Fibroblast of skin of right biceps (primary cell): ENCODE results near the gene VPS11.
"Not testable (repeated sequence)": the region's sequence is repeated elsewhere in the genome, so short reads cannot be mapped to it uniquely, and the experiment has no call there.

Experiments used
- DNase-seq: peaks from one replicate; pipeline ENCODE4 v3.0.0-alpha.2; 2013

Gene VPS11

DNA sequence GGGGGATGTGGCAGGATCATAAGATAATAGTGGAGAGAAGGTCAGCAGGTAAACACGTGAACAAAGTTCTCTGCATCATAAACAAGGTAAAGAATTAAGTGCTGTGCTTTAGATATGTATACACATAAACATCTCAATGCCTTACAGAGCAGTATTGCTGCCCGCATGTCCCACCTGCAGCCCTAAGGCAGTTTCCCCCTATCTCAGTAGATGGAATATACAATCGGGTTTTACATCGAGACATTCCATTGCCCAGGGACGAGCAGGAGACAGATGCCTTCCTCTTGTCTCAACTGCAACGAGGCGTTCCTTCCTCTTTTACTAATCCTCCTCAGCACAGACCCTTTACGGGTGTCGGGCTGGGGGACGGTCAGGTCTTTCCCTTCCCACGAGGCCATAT is 28.1 kb upstream of the VPS11 start:
- DNase-seq: not testable (repeated sequence)

DNA sequence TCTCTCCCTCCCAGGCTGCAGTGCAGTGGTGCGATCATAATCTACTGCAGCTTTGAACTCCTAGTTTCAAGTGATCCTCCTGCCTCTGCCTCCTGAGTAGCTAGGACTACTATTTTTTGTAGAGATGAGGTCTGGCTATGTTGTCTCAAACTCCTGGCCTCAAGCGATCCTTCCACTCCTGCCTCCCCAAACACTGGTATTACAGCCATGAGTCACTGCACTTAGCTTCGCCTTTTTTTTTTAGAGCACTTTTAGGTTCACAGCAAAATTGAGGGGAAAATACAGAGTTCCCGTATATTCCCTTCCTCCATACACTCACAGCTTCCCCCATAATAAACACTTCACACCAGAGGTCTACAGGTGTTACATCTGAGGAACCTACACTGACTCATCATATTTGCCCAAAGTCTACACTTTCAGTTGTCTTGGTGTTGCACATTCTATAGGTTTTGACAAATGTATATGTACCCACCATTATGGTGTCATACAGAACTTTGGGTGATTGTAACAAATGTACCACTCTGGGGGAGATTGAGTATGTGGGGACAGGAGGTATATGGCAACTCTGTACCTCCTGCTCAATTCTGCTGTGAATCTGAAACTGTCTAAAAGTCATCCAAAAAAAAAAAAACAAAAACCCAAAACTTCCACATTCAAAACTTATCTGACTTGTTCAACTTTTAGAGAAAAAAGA is 25.6 kb upstream of the VPS11 start:
- no peak for DNase-seq

DNA sequence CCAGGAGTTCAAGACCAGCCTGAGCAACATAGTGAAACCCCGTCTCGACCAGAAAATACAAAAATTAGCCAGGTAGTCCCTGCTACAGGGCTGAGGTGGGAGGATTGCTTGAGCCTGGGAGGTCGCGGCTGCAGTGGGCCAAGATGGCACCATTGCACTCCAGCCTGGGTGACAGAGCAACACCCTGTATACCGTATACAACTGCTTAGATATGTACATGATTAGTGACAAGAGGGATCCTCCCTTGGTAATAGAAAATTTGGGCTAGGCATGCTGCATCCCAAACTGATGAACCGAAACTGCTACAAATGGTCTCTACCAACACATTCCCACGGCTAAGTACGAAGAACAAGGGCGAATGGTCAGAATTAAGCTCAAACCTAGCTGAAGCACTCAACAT is 24.7 kb upstream of the VPS11 start:
- DNase-seq: no peak

DNA sequence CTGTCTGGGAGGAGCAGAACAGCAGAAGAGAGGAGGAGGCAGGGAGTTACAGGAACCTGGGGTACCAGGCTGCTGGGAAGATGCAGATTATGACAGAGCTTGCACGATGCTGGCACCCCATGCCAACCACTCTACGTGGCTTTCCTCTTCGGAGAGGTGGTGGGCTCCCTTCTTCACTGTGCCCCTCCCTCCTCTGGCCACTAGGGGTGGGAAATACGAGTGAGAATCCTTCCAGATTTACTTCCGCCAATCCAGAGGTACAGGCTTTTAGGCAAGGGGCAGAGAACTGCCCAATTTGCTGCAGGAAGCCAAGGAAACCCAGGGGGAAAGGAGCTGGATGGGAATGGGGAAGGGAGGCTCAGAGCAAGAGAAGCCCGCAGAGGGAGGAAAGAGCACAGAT is 22.9 kb upstream of the VPS11 start:
- DNase-seq: no peak

DNA sequence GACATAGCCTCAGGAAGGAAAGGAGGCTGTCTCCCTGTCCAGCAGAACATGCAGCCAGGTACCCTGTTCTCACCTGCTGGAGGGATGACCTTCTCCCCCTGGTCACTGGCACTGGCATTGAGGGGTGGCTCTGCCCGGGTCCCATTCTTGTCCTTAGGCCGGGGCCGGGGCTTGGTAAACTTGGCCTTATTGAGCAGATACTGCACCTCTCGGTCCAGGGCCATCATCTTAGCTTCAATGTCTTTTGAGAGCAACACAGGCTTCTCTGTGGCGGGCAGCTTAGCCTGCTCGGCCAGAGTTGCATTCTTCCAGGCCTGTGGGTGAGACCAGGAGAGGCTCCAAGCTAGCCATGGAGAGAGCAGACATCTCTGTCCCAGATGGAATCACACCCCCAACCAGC is 21.1 kb upstream of the VPS11 start:
- DNase-seq: no peak

DNA sequence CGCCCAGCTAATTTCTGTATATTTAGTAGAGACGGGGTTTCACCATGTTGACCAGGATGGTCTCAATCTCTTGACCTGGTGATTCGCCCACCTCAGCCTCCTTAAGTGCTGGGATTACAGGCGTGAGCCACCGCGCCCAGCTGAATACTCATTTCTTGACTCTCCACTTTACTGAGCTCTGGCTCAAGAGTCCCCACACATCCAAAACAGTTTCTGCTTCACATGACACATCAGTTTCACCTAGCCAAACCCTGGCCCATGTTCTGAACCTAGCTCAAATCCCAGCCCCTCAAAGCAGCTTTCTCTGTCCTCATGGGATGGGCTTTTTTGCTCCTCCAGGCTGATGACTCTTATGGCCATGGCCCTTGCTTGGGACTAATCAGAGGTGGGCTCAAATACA is 20.4 kb upstream of the VPS11 start:
- no peak for DNase-seq

DNA sequence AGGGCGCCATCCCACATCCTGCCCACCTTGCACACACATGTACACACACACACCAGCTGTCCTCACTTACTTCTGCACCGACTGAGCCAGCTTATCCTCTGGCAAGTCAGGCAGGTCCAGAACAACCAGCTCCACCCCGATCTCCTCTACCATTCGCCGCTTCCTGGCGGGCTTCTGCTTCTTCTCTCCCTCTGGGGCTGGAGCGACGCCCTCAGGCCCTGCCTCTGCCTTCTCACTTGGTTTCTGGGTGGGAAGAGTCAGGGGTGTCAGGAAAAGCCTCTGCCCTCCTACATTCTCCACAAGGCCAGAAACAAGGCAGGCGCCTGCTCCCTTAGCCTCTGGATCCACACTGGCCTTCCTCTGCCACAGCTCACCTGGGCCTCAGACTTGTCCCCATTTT is 19.0 kb upstream of the VPS11 start:
- no peak for DNase-seq

DNA sequence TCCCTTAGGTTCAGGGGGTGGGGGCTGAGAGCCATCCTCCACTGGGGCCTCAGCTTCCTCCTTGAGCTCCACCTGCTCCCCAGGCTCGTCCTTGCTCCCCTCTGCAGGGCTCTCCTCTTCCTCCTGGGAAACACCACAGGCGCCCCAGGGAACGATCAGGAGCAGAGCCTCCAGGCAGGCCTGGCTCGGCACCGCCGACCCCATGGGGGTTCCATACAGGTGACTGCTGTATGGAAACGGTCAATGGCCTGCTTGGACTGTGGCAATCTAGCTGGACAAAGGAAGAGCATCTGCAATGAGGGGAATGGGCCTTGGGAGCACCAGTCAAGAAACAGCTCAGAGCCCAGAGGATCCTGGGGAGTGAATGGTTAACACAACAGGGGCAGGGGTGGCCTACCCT is 18.5 kb upstream of the VPS11 start:
- no peak for DNase-seq

DNA sequence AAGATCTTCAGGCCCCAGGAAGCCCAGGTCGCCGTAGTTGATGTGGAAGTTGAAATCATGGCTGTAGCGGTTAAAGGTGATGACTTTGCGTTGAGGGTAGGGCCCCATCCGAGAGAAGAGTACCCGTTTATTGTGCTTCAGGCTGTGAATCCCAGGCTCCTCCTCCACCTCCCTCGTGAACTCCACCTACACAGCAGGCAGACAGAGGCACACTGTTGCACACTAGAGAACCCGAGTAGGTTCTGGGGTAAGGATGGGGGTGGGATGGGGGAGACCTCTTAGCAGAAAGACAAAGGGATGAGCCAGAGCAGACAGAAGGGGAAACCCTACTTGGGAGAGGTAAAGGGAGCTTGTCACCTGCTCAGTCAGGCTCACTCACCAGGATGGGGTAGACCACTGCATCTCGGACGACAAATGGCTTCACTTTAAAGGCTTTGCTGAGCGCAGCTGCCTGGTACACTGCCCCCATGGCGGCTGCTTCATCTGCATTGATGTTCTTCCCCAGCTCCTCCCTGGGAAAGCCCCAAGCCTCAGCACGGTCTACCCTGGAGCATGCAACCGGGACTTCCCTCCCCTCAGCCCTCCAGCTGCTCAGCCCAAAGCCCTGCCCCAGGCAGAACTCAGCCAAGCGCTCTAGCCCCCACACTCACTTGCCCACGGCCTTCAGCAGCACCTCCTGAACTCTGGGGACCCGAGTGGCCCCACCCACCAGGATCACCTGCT is 16.0 kb upstream of the VPS11 start:
- no peak for DNase-seq

DNA sequence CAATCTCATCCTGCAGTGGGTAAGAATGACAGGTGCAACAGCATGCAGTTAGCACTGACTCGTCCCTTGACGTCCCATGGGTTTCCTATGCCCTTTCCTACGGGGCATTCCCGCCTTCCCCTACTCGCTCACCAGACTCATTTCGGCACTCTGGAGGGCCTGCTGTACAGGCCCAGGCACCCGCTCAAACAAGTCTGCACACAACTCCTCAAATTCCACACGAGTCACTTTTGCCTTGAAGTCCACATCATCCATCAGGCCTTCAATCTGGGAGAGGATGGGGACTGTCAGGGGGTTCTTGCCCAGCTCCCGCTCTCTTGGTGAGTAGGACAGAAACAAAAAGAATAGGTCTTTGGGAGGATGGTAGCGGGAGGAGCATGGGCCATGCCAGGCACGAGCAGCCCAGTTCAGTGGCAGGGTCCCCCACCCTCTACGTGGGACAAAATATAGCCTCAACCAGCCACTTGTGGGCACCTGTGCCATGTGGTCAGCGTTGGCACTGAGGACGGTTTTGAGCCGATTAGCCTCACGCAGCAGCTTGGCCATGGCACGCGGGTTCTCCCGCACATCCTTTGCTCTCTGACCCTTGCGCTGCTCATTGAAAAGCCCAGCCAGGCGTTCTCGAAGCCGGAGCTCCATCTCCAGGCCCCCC is 15.3 kb upstream of the VPS11 start:
- DNase-seq: no peak

DNA sequence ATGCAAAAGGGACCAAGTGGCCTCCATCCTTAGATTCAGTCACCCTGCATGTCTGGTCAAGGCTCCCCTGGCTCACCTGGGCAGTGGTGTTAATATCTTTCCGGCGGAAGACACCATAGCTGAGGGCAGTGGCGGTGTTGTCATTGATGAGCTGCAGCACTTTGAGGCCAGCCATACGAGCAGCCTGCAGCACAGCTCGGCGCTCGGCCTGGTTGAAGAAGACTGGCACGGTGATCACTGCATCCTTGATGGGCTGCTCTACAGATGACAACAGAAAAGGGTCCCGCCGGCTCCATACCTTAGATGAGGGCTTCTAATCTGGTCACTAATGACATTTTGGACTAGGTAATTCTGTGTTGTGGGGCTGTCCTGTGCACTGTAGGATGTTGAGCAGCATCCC is 13.2 kb upstream of the VPS11 start:
- DNase-seq: no peak

DNA sequence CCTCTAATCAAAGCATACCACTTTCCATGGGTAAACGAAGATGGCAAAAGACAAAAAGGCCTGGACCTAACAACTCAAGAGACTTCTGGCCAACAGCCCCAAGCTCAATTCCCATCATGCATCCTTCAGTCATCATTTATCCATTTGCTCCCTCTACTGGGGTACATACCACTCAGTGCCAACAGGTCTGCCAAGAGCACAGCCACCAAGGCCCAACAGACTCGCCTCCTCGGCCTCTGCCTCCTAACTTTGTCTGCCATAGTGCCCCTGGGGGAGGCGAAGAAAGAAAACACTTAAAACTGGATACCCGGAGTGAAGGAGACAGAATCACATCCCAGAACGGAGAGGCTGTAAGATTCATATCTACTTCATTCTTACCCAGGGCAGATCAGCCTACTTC is 11.7 kb upstream of the VPS11 start:
- DNase-seq: peak; percentile 36

DNA sequence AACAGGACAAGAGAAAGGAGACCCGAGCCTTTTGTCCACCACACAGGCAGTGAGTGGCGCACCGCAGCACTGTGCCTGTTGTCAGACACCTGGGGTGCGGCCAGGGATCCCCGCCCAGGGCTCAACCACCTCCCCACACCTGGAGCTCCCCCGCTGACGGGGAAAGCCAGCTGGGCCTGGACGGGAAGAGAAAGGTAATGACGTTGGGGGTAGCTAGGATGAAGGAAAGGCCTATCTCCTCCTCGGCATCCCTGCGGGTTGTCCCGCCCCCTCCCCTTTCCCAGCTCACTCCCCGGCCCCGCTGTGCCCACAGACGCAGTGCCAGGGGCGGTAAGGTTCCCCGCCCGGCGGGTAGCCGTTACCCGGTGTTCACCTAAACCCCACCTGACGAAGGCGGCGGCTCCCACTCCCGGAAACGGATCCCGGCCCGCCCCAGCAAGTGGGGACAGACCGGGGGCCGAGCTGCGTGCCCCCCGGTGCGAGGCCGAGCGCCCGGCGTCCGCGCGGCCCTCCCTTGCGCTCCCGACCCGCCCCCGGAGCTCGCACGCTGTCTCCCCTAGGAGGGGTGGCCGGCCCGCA is 11.1 kb upstream of the VPS11 start:
- DNase-seq: peak; percentile 8

DNA sequence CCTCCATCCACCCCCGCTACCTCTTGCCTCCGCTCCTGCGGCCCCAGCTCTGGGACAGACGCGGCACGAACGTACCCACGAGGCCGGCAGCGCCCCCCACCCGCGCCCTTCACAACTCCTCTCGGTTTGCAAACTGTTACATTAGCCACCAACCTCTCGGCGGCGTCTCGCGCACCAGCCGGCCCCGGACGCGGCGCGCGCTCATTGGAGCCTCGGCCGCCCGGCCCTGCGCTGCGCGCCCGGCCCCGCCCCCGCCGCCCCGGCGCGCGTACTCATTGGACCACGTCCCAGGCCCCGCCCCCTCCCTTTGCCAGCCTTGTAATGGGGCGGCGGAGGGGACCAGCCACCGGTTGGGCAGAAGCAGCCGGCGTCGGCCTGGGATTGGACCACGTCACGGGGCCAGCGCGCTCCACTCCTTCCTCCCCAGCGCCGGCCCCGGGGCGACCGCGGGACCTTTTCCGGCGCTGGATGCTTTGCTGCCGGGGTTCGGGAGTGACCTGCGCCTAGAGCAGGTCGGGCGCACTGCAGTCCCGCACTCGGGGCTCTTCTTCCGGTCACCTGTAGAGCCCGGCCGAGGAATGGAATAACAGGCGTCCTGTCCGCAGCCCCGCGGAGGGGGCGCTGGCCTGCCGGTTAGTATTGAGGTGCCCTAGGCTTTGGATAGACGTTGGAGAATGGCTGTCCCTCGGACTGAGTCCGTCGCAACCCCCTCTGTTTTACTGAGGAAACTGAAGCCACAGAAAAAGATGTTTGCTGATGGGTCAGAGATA is 10.4 kb upstream of the VPS11 start, which contains the start of gene HYOU1:
TSS of gene HYOU1 (minus strand) at position 206 of the 770 bp plus-strand sequence. CDS start 1,045 bp downstream, outside the sequence.
- DNase-seq: peak; percentile 97

DNA sequence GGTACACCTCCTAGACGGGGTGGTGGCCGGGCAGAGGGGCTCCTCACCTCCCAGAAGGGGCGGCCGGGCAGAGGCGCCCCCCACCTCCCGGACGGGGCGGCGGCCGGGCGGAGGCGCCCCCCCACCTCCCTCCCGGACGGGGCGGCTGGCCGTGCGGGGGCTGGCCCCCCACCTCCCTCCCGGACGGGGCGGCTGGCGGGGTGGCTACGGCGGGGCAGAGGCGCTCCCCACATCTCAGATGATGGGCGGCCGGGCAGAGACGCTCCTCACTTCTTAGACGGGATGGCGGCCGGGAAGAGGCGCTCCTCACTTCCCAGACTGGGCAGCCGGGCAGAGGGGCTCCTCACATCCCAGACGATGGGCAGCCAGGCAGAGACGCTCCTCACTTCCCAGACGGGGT is 8.5 kb upstream of the VPS11 start:
- DNase-seq: not testable (repeated sequence)

DNA sequence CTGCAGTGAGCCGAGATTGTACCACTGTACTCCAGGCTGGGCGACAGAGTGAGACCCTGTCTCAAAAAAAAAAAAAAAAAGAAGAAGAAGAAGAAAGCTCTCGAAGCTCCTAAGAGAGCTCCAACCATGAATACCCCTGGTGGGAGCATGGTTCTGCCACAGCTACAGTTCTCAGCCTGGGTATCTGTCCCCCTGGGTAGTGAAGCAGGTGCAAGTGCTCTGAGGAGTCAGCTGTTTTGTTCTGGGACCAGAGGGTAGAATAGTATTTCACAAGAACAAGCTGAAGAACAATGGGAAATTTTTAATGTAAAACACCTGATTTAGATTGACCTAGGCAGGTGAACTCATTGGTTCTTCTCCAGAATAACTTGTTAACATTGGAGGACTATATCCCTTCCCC is 6.4 kb upstream of the VPS11 start:
- DNase-seq: no peak

DNA sequence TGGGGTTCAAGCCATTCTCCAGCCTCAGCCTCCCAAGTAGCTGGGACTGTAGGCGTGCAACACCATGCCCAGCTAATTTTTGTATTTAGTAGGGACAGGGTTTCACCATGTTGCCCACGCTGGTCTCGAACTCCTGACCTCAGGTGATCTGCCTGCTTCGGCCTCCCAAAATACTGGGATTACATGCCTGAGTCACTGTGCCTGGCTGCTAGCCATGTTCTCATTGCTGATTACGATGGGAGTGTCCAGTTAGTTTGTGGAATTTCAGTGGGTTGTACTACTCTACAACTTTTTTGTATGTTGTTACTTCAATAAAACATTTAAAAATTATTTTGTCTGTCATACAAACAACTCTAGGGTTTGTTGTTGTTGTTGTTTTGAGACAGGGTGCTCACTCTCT is 4.8 kb upstream of the VPS11 start:
- peak; percentile 49 for DNase-seq

DNA sequence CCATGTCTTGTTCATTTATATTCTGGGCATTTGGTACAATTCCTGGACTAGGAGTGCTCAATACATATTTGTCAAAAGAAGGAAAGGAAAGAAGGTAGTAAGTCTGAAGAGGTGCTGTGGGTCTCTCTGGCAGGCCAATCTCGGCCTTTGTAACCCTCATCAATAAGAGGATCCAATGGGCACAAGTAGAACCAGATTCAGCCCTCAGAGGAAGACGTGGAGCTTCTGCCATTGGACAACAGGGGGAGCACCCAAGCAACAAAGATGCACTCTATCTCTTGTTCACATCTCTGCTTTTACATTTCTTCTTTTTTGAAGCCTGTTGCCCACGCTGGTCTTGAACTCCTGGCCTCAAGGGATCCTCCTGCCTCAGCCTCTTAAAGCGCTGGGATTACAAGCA is 2.2 kb upstream of the VPS11 start:
- peak; percentile 31 for DNase-seq

DNA sequence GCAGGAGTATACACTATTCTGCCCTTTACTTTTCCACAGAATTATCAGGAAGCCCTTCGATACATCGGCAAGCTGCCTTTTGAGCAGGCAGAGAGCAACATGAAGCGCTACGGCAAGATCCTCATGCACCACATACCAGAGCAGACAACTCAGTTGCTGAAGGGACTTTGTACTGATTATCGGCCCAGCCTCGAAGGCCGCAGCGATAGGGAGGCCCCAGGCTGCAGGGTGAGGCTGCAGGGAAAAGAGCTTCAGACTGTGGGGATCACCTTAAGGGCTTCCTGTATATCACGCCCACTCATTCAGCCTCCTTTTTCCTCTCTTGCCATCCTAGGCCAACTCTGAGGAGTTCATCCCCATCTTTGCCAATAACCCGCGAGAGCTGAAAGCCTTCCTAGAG is 10.2 kb downstream of the VPS11 start:
- no peak for DNase-seq

DNA sequence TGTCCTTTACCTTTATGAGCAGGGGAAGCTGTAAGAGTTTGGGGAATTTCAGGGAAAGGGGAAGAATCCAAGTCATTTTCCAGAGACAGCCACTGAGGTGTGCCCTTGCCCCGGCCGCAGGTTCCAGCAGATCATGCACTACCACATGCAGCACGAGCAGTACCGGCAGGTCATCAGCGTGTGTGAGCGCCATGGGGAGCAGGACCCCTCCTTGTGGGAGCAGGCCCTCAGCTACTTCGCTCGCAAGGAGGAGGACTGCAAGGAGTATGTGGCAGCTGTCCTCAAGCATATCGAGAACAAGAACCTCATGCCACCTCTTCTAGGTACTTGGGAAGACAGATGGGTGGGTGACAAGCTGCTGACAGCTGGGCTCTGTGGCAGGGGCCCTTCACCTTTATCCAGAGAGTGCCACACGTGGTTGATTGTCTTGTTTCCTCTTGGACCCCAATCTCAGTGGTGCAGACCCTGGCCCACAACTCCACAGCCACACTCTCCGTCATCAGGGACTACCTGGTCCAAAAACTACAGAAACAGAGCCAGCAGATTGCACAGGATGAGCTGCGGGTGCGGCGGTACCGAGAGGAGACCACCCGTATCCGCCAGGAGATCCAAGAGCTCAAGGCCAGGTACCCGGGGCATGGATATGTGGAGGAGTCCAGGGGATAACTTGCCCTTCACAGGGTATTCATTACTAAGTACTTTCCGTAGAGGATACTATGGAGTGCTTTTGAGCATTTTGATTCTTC is 11.2 kb downstream of the VPS11 start:
- no peak for DNase-seq

DNA sequence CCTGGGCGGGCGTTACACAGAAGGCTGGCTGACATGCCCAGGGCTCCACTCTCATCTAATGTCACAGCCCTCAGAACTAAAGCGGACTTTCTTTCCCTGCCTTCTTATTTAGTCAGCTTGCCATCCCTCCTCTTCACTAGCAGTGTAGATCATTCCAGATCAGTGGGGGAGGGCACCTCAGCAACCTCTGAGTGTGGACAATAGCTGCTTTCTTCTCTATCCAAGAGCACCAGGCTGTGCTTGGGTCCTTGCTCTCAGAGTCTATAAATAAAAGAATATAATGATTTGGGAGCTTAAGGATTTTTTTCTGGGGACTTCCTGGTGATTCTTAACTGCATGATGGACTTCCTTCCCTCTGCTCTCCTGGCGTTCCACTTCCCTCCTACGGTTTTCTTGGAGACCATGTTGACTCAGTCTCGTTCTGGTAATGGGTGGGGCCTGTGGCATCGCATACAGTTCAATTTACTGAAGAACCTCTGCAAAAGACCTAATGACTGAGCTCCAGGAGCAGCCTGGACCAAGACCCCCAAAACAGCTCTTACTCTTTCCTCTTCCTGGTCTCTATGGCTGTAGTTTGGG is 14.2 kb downstream of the VPS11 start:
- no peak for DNase-seq
